Erythroblast (primary cell): Measurements from ENCODE around the gene ASPG.

ENCODE experiments used
- GATA1 ChIP-seq: IDR thresholded peaks from 2 replicates; pipeline ENCODE4 v1.6.1; 2011; ENCODE audit warnings: low read depth, mild to moderate bottlenecking, control low read depth, low read length, moderate library complexity
- POLR2A ChIP-seq: IDR thresholded peaks from 2 replicates; pipeline ENCODE4 v1.6.1; 2011; ENCODE audit warnings: mild to moderate bottlenecking, low read length

DNA sequence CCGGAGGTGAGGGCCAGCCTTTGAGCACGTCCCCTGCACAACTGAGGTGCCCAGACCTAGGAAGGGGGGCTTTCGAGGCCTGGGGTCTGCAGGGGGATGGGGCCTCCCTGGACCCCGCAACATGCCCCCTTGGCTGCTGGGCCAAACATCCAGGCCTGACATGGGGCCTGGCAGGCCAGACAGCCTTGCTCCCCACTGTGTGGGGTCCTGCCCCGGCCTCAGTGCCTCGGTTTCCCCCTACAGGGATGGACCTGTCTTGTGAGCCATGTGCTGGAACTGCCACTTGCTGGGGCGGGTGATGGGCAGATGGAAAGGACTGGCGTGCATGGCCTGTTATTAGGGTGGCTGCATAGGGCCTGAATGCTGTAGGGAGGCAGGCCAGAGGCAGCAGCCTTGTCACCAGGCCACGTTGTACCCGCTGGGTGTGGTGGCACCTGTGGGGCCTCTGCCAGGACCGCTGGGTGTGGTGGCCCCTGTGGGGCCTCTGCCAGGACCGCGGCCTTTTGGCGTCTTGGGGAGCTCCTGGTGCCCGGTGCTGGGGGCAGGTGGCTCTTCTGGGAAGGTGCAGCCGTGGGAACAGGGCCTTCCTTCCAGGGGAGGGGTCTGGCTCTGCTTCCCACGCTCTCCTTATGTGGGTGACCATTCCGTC lies 20.4 kb downstream of the ASPG start:
- TF ChIP-seq POLR2A (no peak), GATA1 (no peak)
